ENCODE results near the gene LRP1B.
"Not testable (repeated sequence)": the region's sequence is repeated elsewhere in the genome, so short reads cannot be mapped to it uniquely, and the experiment has no call there.

Gene LRP1B

GRCh38 chr2:142100139-142100873 lies 30.5 kb downstream of the LRP1B start:
- no peak for DNase-seq

GRCh38 chr2:142097711-142098110 lies 33.1 kb downstream of the LRP1B start:
- DNase-seq = no peak

- no peak for DNase-seq
Observed at GRCh38 chr2:142095647-142096046, 35.2 kb downstream of the LRP1B start.

- DNase-seq = no peak
Observed at GRCh38 chr2:142094233-142094632, 36.6 kb downstream of the LRP1B start.

GRCh38 chr2:142088058-142088568 lies 42.7 kb downstream of the LRP1B start:
- no peak for DNase-seq

GRCh38 chr2:142087585-142087984 lies 43.2 kb downstream of the LRP1B start:
- not testable (repeated sequence) for DNase-seq

GRCh38 chr2:142082368-142082767 lies 48.4 kb downstream of the LRP1B start:
- DNase-seq = no peak

- DNase-seq = no peak
Observed at GRCh38 chr2:142076317-142076716, 54.5 kb downstream of the LRP1B start.

GRCh38 chr2:142075826-142076225 lies 55.0 kb downstream of the LRP1B start:
- DNase-seq = no peak

GRCh38 chr2:142069251-142069888 lies 61.4 kb downstream of the LRP1B start:
- no peak for DNase-seq

- no peak for DNase-seq
Observed at GRCh38 chr2:142065700-142066099, 65.1 kb downstream of the LRP1B start.

GRCh38 chr2:142065156-142065555 lies 65.7 kb downstream of the LRP1B start:
- DNase-seq = no peak

GRCh38 chr2:142061733-142062132 lies 69.1 kb downstream of the LRP1B start:
- no peak for DNase-seq

GRCh38 chr2:142058149-142058548 lies 72.7 kb downstream of the LRP1B start:
- no peak for DNase-seq

GRCh38 chr2:142056784-142057183 lies 74.0 kb downstream of the LRP1B start:
- DNase-seq = no peak

- DNase-seq = no peak
Observed at GRCh38 chr2:142052220-142052863, 78.5 kb downstream of the LRP1B start.

- no peak for DNase-seq
Observed at GRCh38 chr2:142048581-142048980, 82.2 kb downstream of the LRP1B start.

GRCh38 chr2:142045641-142046040 lies 85.2 kb downstream of the LRP1B start:
- no peak for DNase-seq

GRCh38 chr2:142044197-142044596 lies 86.6 kb downstream of the LRP1B start:
- peak; percentile 29 for DNase-seq

GRCh38 chr2:142042536-142043199 lies 88.1 kb downstream of the LRP1B start:
- DNase-seq = no peak

GRCh38 chr2:142041996-142042395 lies 88.8 kb downstream of the LRP1B start:
- DNase-seq = no peak

GRCh38 chr2:142041105-142041504 lies 89.7 kb downstream of the LRP1B start:
- DNase-seq = peak; percentile 43

GRCh38 chr2:142040556-142040955 lies 90.3 kb downstream of the LRP1B start:
- no peak for DNase-seq
